WTC11 (cell line): ENCODE results near the gene ARV1. TPM values are rescaled to one million over a fixed set of nuclear protein-coding genes. Genes with fewer than 3 reads are reported as not detected.

ENCODE experiments used
- ATAC-seq: fragments of 200-7000 bp; cut with Tn5 transposase; 2 replicates; pipeline ENCODE4 v1.10.0; 2021; ENCODE audit warnings: mild to moderate bottlenecking, moderate library complexity
- CTCF ChIA-PET: fragments of 300-600 bp; sonication (Branson Sonifier 250); formaldehyde crosslinking; loops from one replicate; lab custom pipeline; 2021; ENCODE audit warnings: antibody characterized with exemption; lab: Charles Lee
- POLR2A ChIA-PET: fragments of 350-600 bp; sonication (Branson Sonifier 250); formaldehyde crosslinking; loops from one replicate; lab custom pipeline; 2021; ENCODE audit warnings: antibody characterized with exemption; lab: Charles Lee
- DNase-seq: peaks from one replicate; pipeline ENCODE4 v3.0.0; 2021; ENCODE audit warnings: low spot score
- H3K27ac Mint-ChIP-seq: 2 replicates; pipeline ENCODE4 v1.8.0; 2021; ENCODE audit warnings: mixed read lengths
- H3K27me3 Mint-ChIP-seq: 2 replicates; pipeline ENCODE4 v1.8.0; 2021; ENCODE audit warnings: low read depth, mild to moderate bottlenecking, moderate library complexity, mixed read lengths
- H3K36me3 Mint-ChIP-seq: 2 replicates; pipeline ENCODE4 v1.8.0; 2021; ENCODE audit warnings: mixed read lengths
- H3K4me1 Mint-ChIP-seq: 2 replicates; pipeline ENCODE4 v1.8.0; 2022; ENCODE audit warnings: mixed read lengths
- H3K4me3 Mint-ChIP-seq: 2 replicates; pipeline ENCODE4 v1.8.0; 2021; ENCODE audit warnings: mild to moderate bottlenecking, moderate library complexity, mixed read lengths
- H3K9me3 Mint-ChIP-seq: 2 replicates; pipeline ENCODE4 v1.8.0; 2021; ENCODE audit warnings: mixed read lengths
- CBFB ChIP-seq: sonication (generic); formaldehyde crosslinking; IDR thresholded peaks from 2 replicates; pipeline ENCODE4 v1.8.1; 2022; ENCODE audit warnings: mild to moderate bottlenecking, low read depth, missing genetic modification reagents
- CREM ChIP-seq: sonication (generic); formaldehyde crosslinking; IDR thresholded peaks from 2 replicates; pipeline ENCODE4 v1.8.1; 2022; ENCODE audit warnings: mild to moderate bottlenecking, missing genetic modification reagents, moderate library complexity
- ELF4 ChIP-seq: sonication (generic); formaldehyde crosslinking; IDR thresholded peaks from 2 replicates; pipeline ENCODE4 v1.8.1; 2022; ENCODE audit warnings: low read depth, mild to moderate bottlenecking, moderate library complexity, missing genetic modification reagents
- EMX1 ChIP-seq: fragments of 250-450 bp; sonication (Bioruptor Pico); IDR thresholded peaks from 2 replicates; pipeline ENCODE4 v1.8.0; 2021; ENCODE audit warnings: mild to moderate bottlenecking
- GABPB1 ChIP-seq: sonication (generic); formaldehyde crosslinking; IDR thresholded peaks from 2 replicates; pipeline ENCODE4 v1.8.1; 2023; ENCODE audit warnings: mild to moderate bottlenecking, missing genetic modification reagents
- GRHL2 ChIP-seq: fragments of 250-450 bp; sonication (Bioruptor Pico); IDR thresholded peaks from 2 replicates; pipeline ENCODE4 v1.8.0; 2022; ENCODE audit warnings: mild to moderate bottlenecking, moderate library complexity; ENCODE audit not compliant: insufficient replicate concordance, severe bottlenecking
- IRF2 ChIP-seq: sonication (generic); formaldehyde crosslinking; IDR thresholded peaks from 2 replicates; pipeline ENCODE4 v1.8.0; 2022; ENCODE audit warnings: low read depth, missing genetic modification reagents, borderline replicate concordance
- JUN ChIP-seq: sonication (generic); formaldehyde crosslinking; IDR thresholded peaks from 2 replicates; pipeline ENCODE4 v1.8.0; 2023; ENCODE audit warnings: mild to moderate bottlenecking, missing genetic modification reagents
- NFYB ChIP-seq: sonication (generic); formaldehyde crosslinking; conservative IDR thresholded peaks from 2 replicates; pipeline ENCODE4 v1.8.0; 2022; ENCODE audit warnings: low read depth, missing genetic modification reagents
- TEAD1 ChIP-seq: sonication (generic); formaldehyde crosslinking; IDR thresholded peaks from 2 replicates; pipeline ENCODE4 v1.8.0; 2022; ENCODE audit warnings: mild to moderate bottlenecking, missing genetic modification reagents
- TEAD4 ChIP-seq: sonication (generic); formaldehyde crosslinking; IDR thresholded peaks from 2 replicates; pipeline ENCODE4 v1.8.0; 2022; ENCODE audit warnings: mild to moderate bottlenecking, missing genetic modification reagents
- ZNF219 ChIP-seq: sonication (generic); formaldehyde crosslinking; IDR thresholded peaks from 2 replicates; pipeline ENCODE4 v1.8.0; 2023; ENCODE audit warnings: missing genetic modification reagents, mild to moderate bottlenecking, borderline replicate concordance
- ZNF416 ChIP-seq: fragments of 250-450 bp; sonication (Bioruptor Pico); IDR thresholded peaks from 2 replicates; pipeline ENCODE4 v1.9.0; 2021; ENCODE audit warnings: mild to moderate bottlenecking, inconsistent platforms
- total RNA-seq: library from RNA; stranded (reverse); gene quantifications from 3 replicates; pipeline ENCODE4 v1.2.3, GENCODE V29; 2021
- TF ChIP-seq, protein P1 (sequence below): fragments of 250-450 bp; sonication (Bioruptor Pico); IDR thresholded peaks from 2 replicates; pipeline ENCODE4 v2.1.2; 2022; ENCODE audit warnings: mild to moderate bottlenecking, moderate library complexity
- TF ChIP-seq, protein P2 (sequence below): sonication (generic); formaldehyde crosslinking; IDR thresholded peaks from 2 replicates; pipeline ENCODE4 v1.8.1; 2022; ENCODE audit warnings: mild to moderate bottlenecking, moderate library complexity, missing genetic modification reagents
- TF ChIP-seq, protein P3 (sequence below): sonication (generic); formaldehyde crosslinking; IDR thresholded peaks from 2 replicates; pipeline ENCODE4 v1.8.1; 2022; ENCODE audit warnings: low read depth, missing genetic modification reagents, borderline replicate concordance
- TF ChIP-seq, protein P4 (sequence below): fragments of 250-450 bp; sonication (Bioruptor Pico); conservative IDR thresholded peaks from 2 replicates; pipeline ENCODE4 v1.9.0; 2021; ENCODE audit warnings: mild to moderate bottlenecking
- TF ChIP-seq, protein P5 (sequence below): sonication (generic); formaldehyde crosslinking; IDR thresholded peaks from 2 replicates; pipeline ENCODE4 v1.8.0; 2022; ENCODE audit warnings: mild to moderate bottlenecking, missing genetic modification reagents
- TF ChIP-seq, protein P6 (sequence below): sonication (generic); formaldehyde crosslinking; IDR thresholded peaks from 2 replicates; pipeline ENCODE4 v1.8.1; 2022; ENCODE audit warnings: mild to moderate bottlenecking, missing genetic modification reagents, moderate library complexity, borderline replicate concordance

Gene ARV1
- total RNA-seq, 1 experiment from 2014 or later = 9.1 TPM

DNA sequence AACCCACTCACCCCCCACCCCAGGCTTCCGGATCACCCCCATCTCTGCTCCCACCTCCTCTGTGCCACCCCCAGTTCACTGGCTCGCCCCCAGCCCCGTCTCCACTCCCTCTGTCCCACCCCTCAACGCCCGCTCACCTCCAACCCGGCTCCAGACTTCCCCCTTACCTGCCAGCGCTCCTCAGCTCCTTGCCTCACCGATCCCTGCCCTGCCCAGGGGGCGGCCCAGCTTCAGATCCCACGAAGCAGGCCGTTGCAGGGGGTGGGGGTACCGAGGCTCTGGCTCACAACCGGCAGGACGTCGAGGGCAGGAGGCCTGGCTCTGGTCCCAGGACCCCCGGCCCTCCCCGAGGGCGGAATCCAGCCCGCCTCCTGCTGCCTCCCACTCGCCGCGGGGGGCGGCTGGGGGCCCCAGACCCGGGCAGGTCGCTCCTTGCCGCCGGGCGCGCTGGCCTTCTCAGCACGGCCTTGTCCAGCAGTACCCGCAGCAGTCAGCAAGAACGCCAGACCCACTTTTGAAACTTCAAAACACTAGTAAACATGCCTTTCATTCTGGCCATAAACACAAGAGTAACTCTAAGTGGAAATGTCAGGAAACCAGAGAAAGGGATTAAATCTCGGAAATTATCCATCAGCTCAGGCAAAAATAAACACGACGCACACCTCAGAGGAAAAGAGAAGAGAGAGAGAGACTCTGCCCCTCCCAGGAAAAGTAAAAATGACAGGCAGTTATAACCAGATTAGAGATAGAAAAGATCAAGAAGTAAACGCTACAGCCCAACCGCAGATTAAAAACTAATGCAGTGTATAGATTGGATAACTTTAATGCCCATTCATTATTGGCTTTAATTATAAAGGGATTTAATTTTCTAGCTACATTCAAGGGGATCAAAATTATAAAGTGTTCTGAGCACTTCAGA, 62.2 kb downstream of the ARV1 start:
- Mint-ChIP-seq H3K4me1 (peaks cover 4% of the 10 kb centered on the region; the same call in 1 of the 2 replicates), H3K27me3 (peaks cover 95% of the 10 kb centered on the region), H3K4me3 (peak overlapping the region; percentile 65), H3K36me3 (no peaks in the 10 kb centered on the region), H3K9me3 (peaks cover 3% of the 10 kb centered on the region; the same call in 1 of the 2 replicates), H3K27ac (no peak overlapping the region)
- CTCF ChIA-PET = interaction anchor here (0.6 to 1.3 kb wide), 3 partner anchors 51 to 399 kb away, joined by 3 to 4 read pairs (median 3); no protein-coding TSS in a partner anchor
- DNase-seq (no peak), ATAC-seq (peak; percentile 50)
- POLR2A ChIA-PET = interaction anchor here (0.6 kb wide), 1 partner anchor 1198 kb away, joined by 8 read pairs; no protein-coding TSS in a partner anchor
- TF ChIP-seq GRHL2 (no peak), EMX1 (CRISPR knock-in tag) (no peak), IRF2 (CRISPR knock-in tag) (no peak), CBFB (CRISPR knock-in tag) (no peak), ELF4 (CRISPR knock-in tag) (no peak), ZNF416 (no peak), GABPB1 (no peak), ZNF219 (CRISPR knock-in tag) (no peak)
- TF ChIP-seq, protein P1, sequence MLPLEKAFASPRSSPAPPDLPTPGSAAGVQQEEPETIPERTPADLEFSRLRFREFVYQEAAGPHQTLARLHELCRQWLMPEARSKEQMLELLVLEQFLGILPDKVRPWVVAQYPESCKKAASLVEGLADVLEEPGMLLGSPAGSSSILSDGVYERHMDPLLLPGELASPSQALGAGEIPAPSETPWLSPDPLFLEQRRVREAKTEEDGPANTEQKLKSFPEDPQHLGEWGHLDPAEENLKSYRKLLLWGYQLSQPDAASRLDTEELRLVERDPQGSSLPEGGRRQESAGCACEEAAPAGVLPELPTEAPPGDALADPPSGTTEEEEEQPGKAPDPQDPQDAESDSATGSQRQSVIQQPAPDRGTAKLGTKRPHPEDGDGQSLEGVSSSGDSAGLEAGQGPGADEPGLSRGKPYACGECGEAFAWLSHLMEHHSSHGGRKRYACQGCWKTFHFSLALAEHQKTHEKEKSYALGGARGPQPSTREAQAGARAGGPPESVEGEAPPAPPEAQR = no peak

DNA sequence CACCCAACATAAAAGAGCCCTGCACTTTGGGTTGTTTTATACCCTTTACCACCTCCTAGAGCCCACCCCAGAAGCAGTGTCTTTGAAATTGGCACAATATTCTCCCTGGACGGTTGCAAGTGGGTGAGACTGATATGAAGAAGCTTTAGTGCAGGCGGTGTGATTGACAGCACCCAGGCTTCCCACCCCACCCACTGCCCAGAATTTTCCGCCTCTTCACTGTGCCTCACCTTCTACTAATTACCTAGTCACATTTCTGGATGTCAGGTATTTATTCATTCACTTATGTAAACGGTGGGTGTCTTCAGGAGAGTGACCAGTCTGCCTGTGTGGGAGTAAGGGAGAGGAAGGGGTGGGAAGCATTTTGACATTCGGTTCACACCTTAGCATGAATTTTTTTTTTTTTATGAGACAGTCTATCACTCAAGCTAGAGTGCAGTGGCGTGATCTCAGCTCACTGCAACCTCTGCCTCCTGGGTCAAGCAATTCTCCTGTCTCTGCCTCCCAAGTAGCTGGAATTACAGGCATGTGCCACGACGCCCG, 62.9 kb downstream of the ARV1 start:
- CTCF ChIA-PET = interaction anchor here (1.3 kb wide), 1 partner anchor 50 kb away, joined by 3 read pairs; no protein-coding TSS in a partner anchor
- no peaks in the 10 kb centered on the region for H3K36me3 Mint-ChIP-seq
- no peak for ATAC-seq
- H3K9me3 Mint-ChIP-seq = peaks cover 3% of the 10 kb centered on the region; the same call in 1 of the 2 replicates
- no peak overlapping the region for H3K27ac Mint-ChIP-seq
- peaks cover 95% of the 10 kb centered on the region for H3K27me3 Mint-ChIP-seq
- TF ChIP-seq, protein P2, sequence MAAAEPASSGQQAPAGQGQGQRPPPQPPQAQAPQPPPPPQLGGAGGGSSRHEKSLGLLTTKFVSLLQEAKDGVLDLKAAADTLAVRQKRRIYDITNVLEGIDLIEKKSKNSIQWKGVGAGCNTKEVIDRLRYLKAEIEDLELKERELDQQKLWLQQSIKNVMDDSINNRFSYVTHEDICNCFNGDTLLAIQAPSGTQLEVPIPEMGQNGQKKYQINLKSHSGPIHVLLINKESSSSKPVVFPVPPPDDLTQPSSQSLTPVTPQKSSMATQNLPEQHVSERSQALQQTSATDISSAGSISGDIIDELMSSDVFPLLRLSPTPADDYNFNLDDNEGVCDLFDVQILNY (CRISPR knock-in tag) = no peak
- TF ChIP-seq CREM = no peak
- no peak for TF ChIP-seq NFYB (CRISPR knock-in tag)
- TF ChIP-seq CBFB (CRISPR knock-in tag) = no peak
- TF ChIP-seq, protein P3, sequence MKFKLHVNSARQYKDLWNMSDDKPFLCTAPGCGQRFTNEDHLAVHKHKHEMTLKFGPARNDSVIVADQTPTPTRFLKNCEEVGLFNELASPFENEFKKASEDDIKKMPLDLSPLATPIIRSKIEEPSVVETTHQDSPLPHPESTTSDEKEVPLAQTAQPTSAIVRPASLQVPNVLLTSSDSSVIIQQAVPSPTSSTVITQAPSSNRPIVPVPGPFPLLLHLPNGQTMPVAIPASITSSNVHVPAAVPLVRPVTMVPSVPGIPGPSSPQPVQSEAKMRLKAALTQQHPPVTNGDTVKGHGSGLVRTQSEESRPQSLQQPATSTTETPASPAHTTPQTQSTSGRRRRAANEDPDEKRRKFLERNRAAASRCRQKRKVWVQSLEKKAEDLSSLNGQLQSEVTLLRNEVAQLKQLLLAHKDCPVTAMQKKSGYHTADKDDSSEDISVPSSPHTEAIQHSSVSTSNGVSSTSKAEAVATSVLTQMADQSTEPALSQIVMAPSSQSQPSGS (CRISPR knock-in tag) = no peak
- TF ChIP-seq, protein P4, sequence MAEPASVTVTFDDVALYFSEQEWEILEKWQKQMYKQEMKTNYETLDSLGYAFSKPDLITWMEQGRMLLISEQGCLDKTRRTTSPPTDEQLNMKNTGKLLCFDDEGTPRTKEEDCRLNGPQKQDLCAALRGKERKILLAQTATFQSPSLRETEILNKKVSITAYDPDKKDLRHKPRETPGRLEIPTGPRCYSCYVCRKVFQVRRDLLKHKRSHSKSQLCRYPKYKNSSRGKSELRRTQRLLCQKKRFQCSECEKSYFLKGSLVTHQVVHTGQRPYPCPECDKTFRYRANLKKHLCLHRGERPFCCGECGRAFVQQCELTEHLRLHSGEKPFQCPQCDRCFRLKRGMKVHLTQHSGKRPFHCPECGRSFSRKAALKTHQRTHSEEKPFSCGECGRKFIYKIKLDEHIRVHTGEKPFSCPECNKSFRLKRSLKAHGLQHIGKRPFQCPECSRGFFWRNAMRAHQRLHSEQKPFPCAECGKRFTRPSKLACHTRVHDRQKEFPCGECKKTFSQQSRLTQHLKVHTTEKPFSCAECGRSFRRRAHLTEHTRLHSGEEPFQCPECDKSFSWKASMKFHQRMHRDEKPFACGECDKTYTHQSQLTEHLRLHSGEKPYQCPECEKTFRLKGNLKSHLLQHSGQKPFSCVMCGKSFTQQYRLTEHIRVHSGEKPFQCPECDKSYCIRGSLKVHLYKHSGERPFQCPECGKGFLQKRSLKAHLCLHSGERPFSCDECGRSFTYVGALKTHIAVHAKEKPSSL (CRISPR knock-in tag) = no peak
- TF ChIP-seq, protein P5, sequence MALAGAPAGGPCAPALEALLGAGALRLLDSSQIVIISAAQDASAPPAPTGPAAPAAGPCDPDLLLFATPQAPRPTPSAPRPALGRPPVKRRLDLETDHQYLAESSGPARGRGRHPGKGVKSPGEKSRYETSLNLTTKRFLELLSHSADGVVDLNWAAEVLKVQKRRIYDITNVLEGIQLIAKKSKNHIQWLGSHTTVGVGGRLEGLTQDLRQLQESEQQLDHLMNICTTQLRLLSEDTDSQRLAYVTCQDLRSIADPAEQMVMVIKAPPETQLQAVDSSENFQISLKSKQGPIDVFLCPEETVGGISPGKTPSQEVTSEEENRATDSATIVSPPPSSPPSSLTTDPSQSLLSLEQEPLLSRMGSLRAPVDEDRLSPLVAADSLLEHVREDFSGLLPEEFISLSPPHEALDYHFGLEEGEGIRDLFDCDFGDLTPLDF (CRISPR knock-in tag) = no peak
- TF ChIP-seq JUN (CRISPR knock-in tag) = no peak
- TF ChIP-seq ZNF219 (CRISPR knock-in tag) = no peak
- TF ChIP-seq, protein P6, sequence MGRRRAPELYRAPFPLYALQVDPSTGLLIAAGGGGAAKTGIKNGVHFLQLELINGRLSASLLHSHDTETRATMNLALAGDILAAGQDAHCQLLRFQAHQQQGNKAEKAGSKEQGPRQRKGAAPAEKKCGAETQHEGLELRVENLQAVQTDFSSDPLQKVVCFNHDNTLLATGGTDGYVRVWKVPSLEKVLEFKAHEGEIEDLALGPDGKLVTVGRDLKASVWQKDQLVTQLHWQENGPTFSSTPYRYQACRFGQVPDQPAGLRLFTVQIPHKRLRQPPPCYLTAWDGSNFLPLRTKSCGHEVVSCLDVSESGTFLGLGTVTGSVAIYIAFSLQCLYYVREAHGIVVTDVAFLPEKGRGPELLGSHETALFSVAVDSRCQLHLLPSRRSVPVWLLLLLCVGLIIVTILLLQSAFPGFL (CRISPR knock-in tag) = no peak
- TF ChIP-seq TEAD1 (CRISPR knock-in tag) = no peak
- no peak for TF ChIP-seq TEAD4
- TF ChIP-seq EMX1 (CRISPR knock-in tag) = no peak
- POLR2A ChIA-PET = interaction anchor here (0.5 to 0.7 kb wide), 2 partner anchors 47 to 141 kb away, joined by 3 read pairs; no protein-coding TSS in a partner anchor
- peaks cover 4% of the 10 kb centered on the region; the same call in 1 of the 2 replicates for H3K4me1 Mint-ChIP-seq
- H3K4me3 Mint-ChIP-seq = peak overlapping the region; percentile 54
- no peak for DNase-seq
